Ureter (tissue), 1 donor: Measurements from ENCODE around the gene DNAJC19. TPM values are rescaled to one million over a fixed set of nuclear protein-coding genes. Genes with fewer than 3 reads are reported as not detected.
"Not testable (repeated sequence)": the region's sequence is repeated elsewhere in the genome, so short reads cannot be mapped to it uniquely, and the experiment has no call there.

ENCODE experiments used
- DNase-seq: peaks from one replicate; pipeline ENCODE4 v3.0.0-alpha.2; 2020; ENCODE audit warnings: low spot score
- total RNA-seq: library from RNA; stranded (reverse); gene quantifications from one replicate; pipeline ENCODE4 v1.2.4, GENCODE V29; 2023
- donor health status: DM: yes; HTN: yes; CAD: no.

The DNAJC19 gene
- 43.1 TPM for total RNA-seq

DNA sequence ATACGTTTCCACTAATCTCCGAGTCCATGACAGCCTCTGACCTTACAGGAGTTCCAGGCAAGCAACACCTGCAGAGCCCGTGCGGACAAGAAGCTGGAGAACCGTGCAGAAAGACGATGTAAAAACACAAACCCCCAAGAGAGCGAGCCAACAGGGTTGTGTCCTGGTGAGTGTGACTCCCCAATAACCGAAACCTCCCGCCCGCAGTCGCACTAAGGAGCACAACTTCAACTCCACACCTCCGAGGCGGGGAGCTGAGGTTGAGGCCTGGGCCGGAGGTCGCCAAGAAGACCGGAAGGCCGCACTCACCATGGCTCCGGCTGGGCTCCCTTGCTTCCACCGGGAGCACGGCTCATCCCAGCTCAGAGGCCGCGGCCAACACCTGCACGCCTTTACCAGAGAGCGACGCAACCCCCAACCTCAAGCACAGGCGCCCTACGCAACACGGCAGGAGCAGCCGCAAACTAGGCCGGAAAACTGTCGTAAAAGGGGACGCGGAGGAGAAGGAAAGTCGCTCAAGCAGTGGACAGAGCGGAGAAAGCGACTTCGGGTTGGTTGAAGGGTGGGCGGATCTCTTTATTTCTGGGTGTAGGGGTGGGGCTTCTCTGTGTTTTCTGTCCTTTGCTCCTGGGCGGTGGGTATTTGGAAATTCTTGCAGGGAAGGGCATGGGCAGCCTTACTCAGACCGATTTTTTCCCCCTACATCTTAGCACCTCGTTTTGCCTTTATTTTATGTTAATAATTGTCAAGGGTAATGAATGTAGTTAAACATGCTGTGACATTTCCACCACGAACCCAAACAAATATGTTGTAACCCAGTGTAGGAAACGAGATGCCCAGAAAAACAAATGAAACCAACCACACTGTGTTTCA, at the start of gene DNAJC19:
DNAJC19 (minus strand) TSS at position 446 of the 873 bp plus-strand sequence; CDS start at position 312, 134 bp downstream.
- DNase-seq: peak; percentile 95

- no peak for DNase-seq
These were observed 41.4 kb upstream of the DNAJC19 start for GRCh38 chr3:181030948-181031347.

- DNase-seq: no peak
These were observed 35.7 kb upstream of the DNAJC19 start for GRCh38 chr3:181025204-181025603.

GRCh38 chr3:181017690-181018089, 28.2 kb upstream of the DNAJC19 start:
- DNase-seq: no peak

GRCh38 chr3:181009225-181009624, 19.7 kb upstream of the DNAJC19 start:
- DNase-seq: no peak

GRCh38 chr3:181008796-181009195, 19.3 kb upstream of the DNAJC19 start:
- DNase-seq: no peak

DNA sequence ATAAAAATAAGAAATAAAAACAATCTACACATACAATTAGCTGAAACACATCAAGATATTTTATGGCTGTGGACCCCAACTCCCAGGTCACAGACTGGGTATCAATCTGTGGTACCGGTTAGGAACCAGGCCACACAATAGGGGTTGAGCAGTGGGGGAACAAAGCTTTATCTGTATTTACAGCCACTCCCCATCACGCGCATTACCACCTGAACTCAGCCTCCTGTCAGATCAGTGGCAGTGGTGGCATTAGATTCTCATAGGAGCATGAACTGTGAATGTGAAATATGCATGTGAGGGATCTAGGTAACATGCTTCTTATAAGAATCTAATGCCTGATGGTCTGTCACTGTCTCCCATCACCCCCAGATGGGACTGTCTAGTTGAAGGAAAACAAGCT, 17.7 kb upstream of the DNAJC19 start:
- no peak for DNase-seq

DNA sequence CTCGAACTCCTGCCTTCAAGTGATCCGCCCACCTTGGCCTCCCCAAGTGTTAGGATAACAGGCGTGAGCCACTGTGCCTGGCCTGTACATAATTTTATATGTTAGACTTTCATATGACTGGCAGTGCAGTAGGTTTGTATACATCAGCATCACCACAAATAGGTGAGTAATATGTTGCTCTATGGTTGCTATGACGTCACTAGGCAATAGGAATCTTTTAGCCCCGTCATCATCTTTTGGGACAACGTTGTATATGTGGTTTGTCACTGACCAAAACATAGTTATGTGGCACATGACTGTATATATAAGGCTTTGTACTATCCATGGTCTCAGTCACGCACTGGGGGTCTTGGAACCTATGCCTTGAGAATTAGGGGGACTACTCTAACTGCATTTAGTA, 17.0 kb upstream of the DNAJC19 start:
- no peak for DNase-seq

DNA sequence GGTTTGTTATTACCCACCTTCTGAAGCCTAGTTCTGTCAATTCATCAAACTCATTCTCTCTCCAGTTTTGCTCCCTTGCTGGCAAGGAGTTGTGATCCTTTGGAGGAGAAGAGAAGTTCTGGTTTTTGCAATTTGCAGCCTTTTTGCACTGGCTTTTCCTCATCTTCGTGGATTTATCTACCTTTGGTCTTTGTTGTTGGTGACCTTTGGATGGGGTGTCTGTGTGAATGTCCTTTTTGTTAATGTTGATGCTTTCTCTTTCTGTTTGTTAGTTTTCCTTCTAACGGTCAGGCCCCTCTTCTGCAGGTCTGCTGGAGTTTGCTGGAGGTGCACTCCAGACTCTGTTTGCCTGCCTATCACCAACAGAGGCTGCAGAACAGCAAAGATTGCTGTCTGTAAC, 13.9 kb upstream of the DNAJC19 start:
- not testable (repeated sequence) for DNase-seq

- not testable (repeated sequence) for DNase-seq
These were observed 12.8 kb upstream of the DNAJC19 start for GRCh38 chr3:181002331-181002730.

GRCh38 chr3:180996415-180996932, 6.9 kb upstream of the DNAJC19 start:
- no peak for DNase-seq

GRCh38 chr3:180990505-180990904, 969 bp upstream of the DNAJC19 start:
- no peak for DNase-seq

GRCh38 chr3:180987344-180987743, 2.2 kb downstream of the DNAJC19 start:
- DNase-seq: no peak

- not testable (repeated sequence) for DNase-seq
These were observed 3.2 kb downstream of the DNAJC19 start for GRCh38 chr3:180986366-180986765.

GRCh38 chr3:180983136-180983535, 6.4 kb downstream of the DNAJC19 start:
- DNase-seq: no peak

DNA sequence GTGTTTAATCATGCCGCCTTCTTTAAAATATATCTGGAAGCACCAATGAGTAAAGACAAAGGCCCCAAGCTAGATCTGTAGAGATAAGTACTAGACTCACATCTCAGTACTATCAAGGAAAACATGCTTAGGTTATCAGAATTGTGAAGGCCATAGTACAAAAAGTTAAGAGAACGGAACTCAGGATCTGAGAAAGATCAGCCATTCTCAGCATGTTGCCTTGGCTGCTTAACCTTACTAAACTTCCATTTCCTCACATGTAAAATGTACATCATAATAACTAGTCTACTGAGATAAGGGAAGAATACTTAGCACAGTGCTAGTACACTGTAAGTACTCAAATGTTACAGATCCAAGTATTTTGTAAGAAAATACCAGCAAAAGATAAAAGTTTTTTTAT, 7.6 kb downstream of the DNAJC19 start:
- DNase-seq: no peak

GRCh38 chr3:180980611-180981010, 8.9 kb downstream of the DNAJC19 start:
- no peak for DNase-seq

DNA sequence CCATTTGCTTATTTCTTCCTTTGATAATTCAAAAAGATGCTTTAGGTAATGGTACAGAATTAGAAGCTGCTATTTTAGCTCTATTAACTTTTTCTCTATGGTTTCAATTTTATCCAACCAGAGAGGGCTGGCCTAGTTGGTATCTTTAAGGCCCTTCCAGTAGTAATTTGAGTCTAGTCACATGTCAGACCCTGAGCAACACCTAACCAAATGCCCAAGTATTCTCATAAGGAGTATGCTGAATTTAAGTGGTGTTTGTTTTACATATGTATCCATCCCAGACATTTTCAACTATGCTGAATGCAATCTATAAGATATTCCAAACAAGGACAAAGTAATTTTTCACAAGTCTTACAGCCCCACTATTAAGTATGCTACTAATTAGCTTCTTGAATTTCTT, 9.6 kb downstream of the DNAJC19 start:
- no peak for DNase-seq

DNA sequence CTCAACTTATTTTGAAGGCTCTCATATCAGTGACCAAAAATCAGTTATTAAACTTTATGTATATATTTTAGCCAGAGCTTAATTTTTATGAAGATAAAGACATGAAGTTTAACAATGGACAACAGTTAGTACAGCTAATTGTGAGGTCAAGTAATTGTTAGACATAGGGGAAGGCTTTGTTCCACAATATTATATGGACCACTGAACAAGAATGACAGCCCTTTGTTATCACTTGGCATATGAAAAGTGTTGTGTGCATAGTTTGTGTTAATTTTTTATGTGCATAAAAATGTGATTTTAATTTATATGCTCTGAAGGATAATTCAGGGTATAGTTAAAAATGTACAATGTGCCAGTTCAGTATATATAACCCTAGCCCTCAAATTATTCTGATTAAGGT, 12.0 kb downstream of the DNAJC19 start:
- no peak for DNase-seq

GRCh38 chr3:180974286-180974685, 15.2 kb downstream of the DNAJC19 start:
- no peak for DNase-seq

DNA sequence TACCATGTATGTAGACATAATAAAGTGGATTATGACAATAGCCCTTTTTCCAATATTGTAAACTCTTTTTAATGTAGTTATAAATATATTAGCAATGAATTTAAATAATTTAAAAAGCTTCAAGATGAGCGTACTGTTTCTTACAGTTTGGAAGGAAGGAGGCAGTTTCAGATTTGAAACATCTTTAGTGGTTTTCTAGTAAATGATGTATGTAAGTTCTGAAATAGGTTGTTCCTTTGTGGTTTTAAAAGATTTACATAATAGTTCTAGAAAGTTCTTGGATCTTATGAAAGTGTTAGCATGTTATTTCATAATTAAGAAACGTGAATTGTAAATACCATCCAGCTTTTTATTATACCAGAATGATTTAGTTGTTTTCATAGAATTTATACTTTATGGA, 16.0 kb downstream of the DNAJC19 start:
- DNase-seq: no peak

- no peak for DNase-seq
These were observed 18.6 kb downstream of the DNAJC19 start for GRCh38 chr3:180970931-180971330.

GRCh38 chr3:180962530-180962929, 27.0 kb downstream of the DNAJC19 start:
- no peak for DNase-seq
